Endothelial cell of umbilical vein (primary cell): ENCODE results near the gene CNST. TPM values are rescaled to one million over a fixed set of nuclear protein-coding genes. Genes with fewer than 3 reads are reported as not detected.
A peak's percentile ranks its signal among the peaks of the same experiment; 100 is the strongest.

ENCODE experiments used
- BruUV-seq: library from RNA; stranded (reverse); fragments of 400-500 nt; replicated peaks from 2 replicates; lab custom pipeline; 2021; lab: Mats Ljungman, UMichigan
- CTCF ChIA-PET: fragments of 300-600, 350-600 bp; sonication (Branson Sonifier 250); formaldehyde crosslinking; loops from one replicate; lab custom pipeline; 2021; ENCODE audit warnings: antibody characterized with exemption, inconsistent platforms; lab: Charles Lee
- POLR2A ChIA-PET: fragments of 300-600, 350-600 bp; sonication (Branson Sonifier 250); formaldehyde crosslinking; loops from one replicate; lab custom pipeline; 2021; ENCODE audit warnings: antibody characterized with exemption, inconsistent platforms; lab: Charles Lee
- DNase-seq: peaks from one replicate; pipeline ENCODE4 v3.0.0-alpha.2; 2011; ENCODE audit warnings: low read depth, low spot score
- FAIRE-seq: peaks from 2 replicates; lab custom pipeline; 2011; peaks lifted over from hg19 to GRCh38; lab: Jason Lieb, UNC
- H2AFZ ChIP-seq: 2 replicates; pipeline ENCODE4 v1.6.0; 2012; ENCODE audit warnings: low read depth, low read length, control low read depth, inconsistent platforms
- H3K27ac ChIP-seq: 2 replicates; pipeline ENCODE4 v1.5.1; 2011; ENCODE audit warnings: low read depth, mild to moderate bottlenecking, control low read depth, low read length, moderate library complexity; ENCODE audit not compliant: insufficient read depth
- H3K27me3 ChIP-seq, 2 experiments: 2 replicates each; pipeline versions ENCODE4 v1.6.0 to v1.6.1; 2011; ENCODE audit warnings: low read length in 2 of 2, mixed read lengths in 1 of 2; ENCODE audit not compliant: control insufficient read depth in 2 of 2, insufficient read depth in 2 of 2
- H3K36me3 ChIP-seq, 2 experiments: 2 replicates in 1 of 2; 3 replicates in 1 of 2; pipeline ENCODE4 v1.5.1; 2011; ENCODE audit warnings: low read length in 2 of 2, mild to moderate bottlenecking in 1 of 2, moderate library complexity in 1 of 2; ENCODE audit not compliant: control insufficient read depth in 2 of 2, insufficient read depth in 2 of 2; ENCODE audit errors: extremely low read depth in 1 of 2
- H3K4me1 ChIP-seq: 3 replicates; pipeline ENCODE4 v1.5.1; 2011; ENCODE audit warnings: mild to moderate bottlenecking, low read length; ENCODE audit not compliant: control insufficient read depth, insufficient read depth; ENCODE audit errors: extremely low read depth
- H3K4me2 ChIP-seq: 2 replicates; pipeline ENCODE4 v1.6.1; 2011; ENCODE audit warnings: low read length, control low read depth, mixed read lengths; ENCODE audit not compliant: insufficient read depth
- H3K4me3 ChIP-seq, 3 experiments: fragments of 200-600 bp in 1 of 3; sonication (generic), shearing (Covaris generic) in 1 of 3; replicated peaks in 1 of 3; 2 replicates each; pipeline ENCODE4 v1.5.1; 2011 to 2016; ENCODE audit warnings: control low read depth in 3 of 3, low read length in 3 of 3, mild to moderate bottlenecking in 2 of 3, inconsistent platforms in 1 of 3, low read depth in 1 of 3, moderate library complexity in 1 of 3; ENCODE audit not compliant: insufficient read depth in 1 of 3
- H3K79me2 ChIP-seq: 2 replicates; pipeline ENCODE4 v1.6.0; 2012; ENCODE audit warnings: low read length, inconsistent platforms; ENCODE audit not compliant: control insufficient read depth, insufficient read depth
- H3K9ac ChIP-seq: replicated peaks from 2 replicates; pipeline ENCODE3; 2011; ENCODE audit warnings: low read length, control low read depth; ENCODE audit not compliant: insufficient read depth; ENCODE audit errors: extremely low read depth
- H3K9me1 ChIP-seq: replicated peaks from 3 replicates; pipeline ENCODE4 v1.6.0; 2011; ENCODE audit warnings: mild to moderate bottlenecking, low read length; ENCODE audit not compliant: control insufficient read depth, insufficient read depth; ENCODE audit errors: extremely low read depth
- H3K9me3 ChIP-seq: replicated peaks from 2 replicates; pipeline ENCODE4 v1.5.1; 2012; ENCODE audit warnings: low read length, inconsistent platforms; ENCODE audit not compliant: control insufficient read depth, insufficient read depth
- H4K20me1 ChIP-seq: replicated peaks from 2 replicates; pipeline ENCODE3; 2011; ENCODE audit warnings: mild to moderate bottlenecking, low read length; ENCODE audit not compliant: control insufficient read depth, insufficient read depth; ENCODE audit errors: extremely low read depth
- EZH2 ChIP-seq: IDR thresholded peaks from 2 replicates; pipeline ENCODE4 v1.6.1; 2012; ENCODE audit warnings: borderline replicate concordance, low read depth, mild to moderate bottlenecking, moderate library complexity, low read length, inconsistent platforms; ENCODE audit not compliant: severe bottlenecking
- FOS ChIP-seq: IDR thresholded peaks from 2 replicates; pipeline ENCODE4 v1.6.1; 2011; ENCODE audit warnings: mild to moderate bottlenecking, low read length, moderate library complexity, borderline replicate concordance; ENCODE audit not compliant: insufficient read depth
- GATA2 ChIP-seq: IDR thresholded peaks from 2 replicates; pipeline ENCODE4 v1.7.0; 2011; ENCODE audit warnings: low read depth, mild to moderate bottlenecking, moderate library complexity, mixed read lengths, low read length; ENCODE audit not compliant: insufficient read length, insufficient read depth
- JUN ChIP-seq: IDR thresholded peaks from 2 replicates; pipeline ENCODE4 v1.6.1; 2011; ENCODE audit warnings: borderline replicate concordance, low read depth; ENCODE audit not compliant: insufficient read length, insufficient read depth
- MYC ChIP-seq: IDR thresholded peaks from one replicate; pipeline ENCODE4 v1.6.1; 2011; ENCODE audit warnings: mild to moderate bottlenecking, low read depth, low read length
- POLR2A ChIP-seq: IDR thresholded peaks from 2 replicates; pipeline ENCODE4 v1.6.1; 2012; ENCODE audit warnings: low read depth, mild to moderate bottlenecking, control low read depth, low read length
- POLR2AphosphoS5 ChIP-seq: IDR thresholded peaks from 2 replicates; pipeline ENCODE4 v1.6.1; 2012; ENCODE audit warnings: low read depth, mild to moderate bottlenecking, control low read depth, low read length, moderate library complexity; ENCODE audit not compliant: insufficient read depth
- dilution Hi-C: fragments of 300-500 bp; cut with MboI; formaldehyde crosslinking; loops from one replicate; pipeline ENCODE4 v1.15.0; 2019; ENCODE audit warnings: low sequenced_read_pairs; ENCODE audit not compliant: extremely low pct_ligation_motif_present
- intact Hi-C: fragments of 100-400 bp; cut with micrococcal nuclease; formaldehyde crosslinking; loops from one replicate; pipeline ENCODE4 v1.10.0; 2022
- polyA plus RNA-seq, 4 experiments: library from polyadenylated mRNA; depleted of rRNA in 3 of 4; stranded (reverse) in 3 of 4; unstranded in 1 of 4; fragments of >200 nt; gene quantifications; 2 replicates each; pipeline versions ENCODE4 v1.2.1 to v1.2.3, GENCODE V29; 2011 to 2012; ENCODE audit warnings: missing spikeins in 1 of 4
- total RNA-seq: library from RNA; stranded (reverse); gene quantifications from 2 replicates; pipeline ENCODE4 v1.2.3, GENCODE V29; 2021
- TF ChIP-seq, protein P1 (sequence below), 2 donors: IDR thresholded peaks; 1 replicate in 1 of 2; 2 replicates in 1 of 2; pipeline ENCODE4 v1.5.1; 2011; ENCODE audit warnings: low read length in 2 of 2, mild to moderate bottlenecking in 2 of 2, moderate library complexity in 2 of 2, control low read depth in 1 of 2, inconsistent platforms in 1 of 2, low read depth in 1 of 2; ENCODE audit not compliant: insufficient read depth in 1 of 2; ENCODE audit errors: extremely low read depth in 1 of 2
- TF ChIP-seq, protein P2 (sequence below): IDR thresholded peaks from 2 replicates; pipeline ENCODE4 v1.6.1; 2011; ENCODE audit not compliant: insufficient read depth, insufficient read length

Gene CNST
- total and polyA plus RNA-seq, 2 donors (not counting 3 experiments of a cell fraction or from before 2014, with no cell fraction given): 6.3 to 18.1 TPM

DNA sequence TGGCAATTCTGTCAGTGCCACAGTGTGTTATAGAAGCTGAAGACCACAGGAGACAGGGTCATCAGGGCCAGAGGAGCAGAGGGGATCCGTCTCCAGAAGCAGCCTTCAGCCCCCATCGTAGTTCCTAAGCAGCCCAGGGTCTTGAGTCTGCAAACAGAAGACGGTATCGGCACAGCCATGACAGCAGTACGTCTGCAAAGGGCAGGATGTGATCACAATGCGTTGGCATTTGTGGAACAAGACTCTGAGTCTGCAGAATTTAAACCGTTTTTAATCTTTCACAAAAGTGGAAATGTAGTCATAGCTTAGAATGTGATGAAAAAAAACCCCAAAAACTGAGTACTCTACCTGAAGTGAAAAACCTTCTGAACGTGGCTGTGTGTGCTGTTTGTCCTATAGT is 113.9 kb downstream of the CNST start:
- DNase-seq: peak; percentile 27
- TF ChIP-seq, protein P1, sequence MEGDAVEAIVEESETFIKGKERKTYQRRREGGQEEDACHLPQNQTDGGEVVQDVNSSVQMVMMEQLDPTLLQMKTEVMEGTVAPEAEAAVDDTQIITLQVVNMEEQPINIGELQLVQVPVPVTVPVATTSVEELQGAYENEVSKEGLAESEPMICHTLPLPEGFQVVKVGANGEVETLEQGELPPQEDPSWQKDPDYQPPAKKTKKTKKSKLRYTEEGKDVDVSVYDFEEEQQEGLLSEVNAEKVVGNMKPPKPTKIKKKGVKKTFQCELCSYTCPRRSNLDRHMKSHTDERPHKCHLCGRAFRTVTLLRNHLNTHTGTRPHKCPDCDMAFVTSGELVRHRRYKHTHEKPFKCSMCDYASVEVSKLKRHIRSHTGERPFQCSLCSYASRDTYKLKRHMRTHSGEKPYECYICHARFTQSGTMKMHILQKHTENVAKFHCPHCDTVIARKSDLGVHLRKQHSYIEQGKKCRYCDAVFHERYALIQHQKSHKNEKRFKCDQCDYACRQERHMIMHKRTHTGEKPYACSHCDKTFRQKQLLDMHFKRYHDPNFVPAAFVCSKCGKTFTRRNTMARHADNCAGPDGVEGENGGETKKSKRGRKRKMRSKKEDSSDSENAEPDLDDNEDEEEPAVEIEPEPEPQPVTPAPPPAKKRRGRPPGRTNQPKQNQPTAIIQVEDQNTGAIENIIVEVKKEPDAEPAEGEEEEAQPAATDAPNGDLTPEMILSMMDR (IDR thresholded peaks at IDR 0.05; ENCODE audit: extremely low read depth in 1 of 2, insufficient read depth in 1 of 2, low read depth in 1 of 2, low read length in 2 of 2): no peak
- no peak for TF ChIP-seq EZH2
- no peak for TF ChIP-seq JUN
- no peak for TF ChIP-seq FOS
- no peak for TF ChIP-seq POLR2AphosphoS5
- TF ChIP-seq, protein P2, sequence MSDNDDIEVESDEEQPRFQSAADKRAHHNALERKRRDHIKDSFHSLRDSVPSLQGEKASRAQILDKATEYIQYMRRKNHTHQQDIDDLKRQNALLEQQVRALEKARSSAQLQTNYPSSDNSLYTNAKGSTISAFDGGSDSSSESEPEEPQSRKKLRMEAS: no peak
- TF ChIP-seq GATA2: no peak
- no peak for TF ChIP-seq MYC
- no peak for TF ChIP-seq POLR2A
- dilution Hi-C loops (no loop called here), intact Hi-C loops (no loop called here)
- FAIRE-seq: peak; percentile 31
- Histone ChIP-seq H3K4me1 (peaks cover 4% of the 10 kb centered on the region), H3K4me2 (no peak overlapping the region), H3K9ac (no peak overlapping the region), H4K20me1 (no peaks in the 10 kb centered on the region), H3K4me3 (no peak overlapping the region), H3K36me3 (no peaks in the 10 kb centered on the region), H3K27ac (no peak overlapping the region), H3K9me3 (no peaks in the 10 kb centered on the region), H2AFZ (peak overlapping the region; percentile 17), H3K27me3 (no peaks in the 10 kb centered on the region), H3K9me1 (no peaks in the 10 kb centered on the region), H3K79me2 (no peaks in the 10 kb centered on the region)
- CTCF ChIA-PET: interaction anchor here (1.6 to 3.2 kb wide), 2 partner anchors 9 to 1527 kb away, joined by 3 to 18 read pairs; no protein-coding TSS in a partner anchor
- no TSS peak for BruUV-seq
- POLR2A ChIA-PET: interaction anchor here (0.6 kb wide), 1 partner anchor 173 kb away, joined by 5 read pairs; the partner anchor contains the start of gene SMYD3
